D721Med (cell line): ENCODE data around the gene CDC5L.

Experiments
- DNase-seq: peaks from one replicate; pipeline ENCODE4 v3.0.0; 2011; ENCODE audit warnings: low spot score; ENCODE audit not compliant: insufficient read length
- FAIRE-seq: peaks from 2 replicates; lab custom pipeline; 2011; peaks lifted over from hg19 to GRCh38; lab: Jason Lieb, UNC
- CTCF ChIP-seq: IDR thresholded peaks from 2 replicates; pipeline ENCODE4 v1.5.1; 2012; ENCODE audit warnings: mild to moderate bottlenecking, control low read depth; ENCODE audit not compliant: insufficient read depth; ENCODE audit errors: missing control alignments

CDC5L gene

GRCh38 chr6:44359973-44360372, 27.5 kb upstream of the CDC5L start:
- no peak for FAIRE-seq

GRCh38 chr6:44361947-44362346, 25.6 kb upstream of the CDC5L start:
- no peak for TF ChIP-seq CTCF
- DNase-seq (no peak), FAIRE-seq (no peak)

More at GRCh38 chr6:44359973-44360372, 27.5 kb upstream of the CDC5L start:
- DNase-seq: no peak
- TF ChIP-seq CTCF: no peak

- no peak for TF ChIP-seq CTCF
- no peak for DNase-seq
Measured at GRCh38 chr6:44363377-44363926, 24.1 kb upstream of the CDC5L start.

GRCh38 chr6:44366781-44367180, 20.7 kb upstream of the CDC5L start:
- FAIRE-seq (no peak), DNase-seq (no peak)
- TF ChIP-seq CTCF: no peak

More at GRCh38 chr6:44363377-44363926, 24.1 kb upstream of the CDC5L start:
- no peak for FAIRE-seq

GRCh38 chr6:44367681-44368080, 19.8 kb upstream of the CDC5L start:
- FAIRE-seq: no peak

GRCh38 chr6:44373051-44373450, 14.5 kb upstream of the CDC5L start:
- no peak for FAIRE-seq
- no peak for DNase-seq
- TF ChIP-seq CTCF: no peak

More at GRCh38 chr6:44367681-44368080, 19.8 kb upstream of the CDC5L start:
- TF ChIP-seq CTCF: no peak
- DNase-seq: no peak

GRCh38 chr6:44373787-44374186, 13.7 kb upstream of the CDC5L start:
- TF ChIP-seq CTCF: no peak
- no peak for FAIRE-seq
- DNase-seq: no peak
